Measurements from ENCODE around the gene MATN3. TPM values are rescaled to one million over a fixed set of nuclear protein-coding genes. Genes with fewer than 3 reads are reported as not detected.

MATN3 gene
- total and polyA plus RNA-seq, 4 donors, result 0.05 to 0.10 (median 0.08) TPM; not detected in 1

- H3K4me1 ChIP-seq (ENCODE audit: control insufficient read depth in 4 of 4, insufficient read depth in 4 of 4, low read length in 3 of 4), result no peaks in the 10 kb centered on the region
- no peaks in the 10 kb centered on the region for H3K9me3 ChIP-seq (ENCODE audit: control insufficient read depth in 4 of 4, low read length in 3 of 4)
- TF ChIP-seq RXRA (IDR thresholded peaks at IDR 0.05) (no peak), FOXA1 (IDR thresholded peaks at IDR 0.05) (no peak), SP1 (IDR thresholded peaks at IDR 0.05) (no peak), NR2F2 (IDR thresholded peaks at IDR 0.05) (no peak), HNF4A (conservative IDR thresholded peaks at IDR 0.05) (no peak), JUND (IDR thresholded peaks at IDR 0.05) (no peak), REST (IDR thresholded peaks at IDR 0.05) (no peak), HNF4G (IDR thresholded peaks at IDR 0.05) (no peak), MAX (IDR thresholded peaks at IDR 0.05) (no peak), YY1 (IDR thresholded peaks at IDR 0.05) (no peak), TAF1 (conservative IDR thresholded peaks at IDR 0.05) (no peak), ATF3 (IDR thresholded peaks at IDR 0.05) (no peak), EGR1 (IDR thresholded peaks at IDR 0.05; ENCODE audit: low read depth in 2 of 2) (no peak), CTCF (IDR thresholded peaks at IDR 0.05; ENCODE audit: low read depth, low read length, missing input control) (no peak), GABPA (IDR thresholded peaks at IDR 0.05 in 1 of 2, conservative IDR thresholded peaks at IDR 0.05 in 1 of 2) (no peak), ZBTB33 (IDR thresholded peaks at IDR 0.05) (no peak)
- H3K27me3 ChIP-seq (ENCODE audit: control insufficient read depth in 4 of 4, insufficient read depth in 4 of 4, low read length in 3 of 4), result no peaks in the 10 kb centered on the region
- no peak overlapping the region for H3K27ac ChIP-seq (ENCODE audit: low read depth in 1 of 2, low read length in 2 of 2)
- H3K4me3 ChIP-seq (ENCODE audit: low read depth in 1 of 3, low read length in 3 of 3), result no peak overlapping the region
- 93% methylated on average over 3 of the region's 3 CpGs for WGBS
- DNase-seq (ENCODE audit: low spot score), result no peak
- H3K9ac ChIP-seq (ENCODE audit: low read depth in 1 of 2, low read length in 2 of 2), result no peak overlapping the region
- H3K36me3 ChIP-seq (ENCODE audit: control insufficient read depth in 4 of 4, insufficient read depth in 3 of 4, low read depth in 1 of 4, low read length in 3 of 4), result peaks cover 8 to 85% (median 75%) of the 10 kb centered on the region in 4 donors
Observed at GRCh38 chr2:20033322-20033721, 20.9 kb upstream of the MATN3 start.

- H3K9me3 ChIP-seq (ENCODE audit: control insufficient read depth in 4 of 4, low read length in 3 of 4), result no peaks in the 10 kb centered on the region
- DNase-seq (ENCODE audit: low spot score), result no peak
- TF ChIP-seq MAX (IDR thresholded peaks at IDR 0.05) (no peak), EGR1 (IDR thresholded peaks at IDR 0.05; ENCODE audit: low read depth in 2 of 2) (no peak), REST (IDR thresholded peaks at IDR 0.05) (no peak), NR2F2 (IDR thresholded peaks at IDR 0.05) (no peak), GABPA (IDR thresholded peaks at IDR 0.05 in 1 of 2, conservative IDR thresholded peaks at IDR 0.05 in 1 of 2) (no peak), FOXA2 (IDR thresholded peaks at IDR 0.05) (no peak), ATF3 (IDR thresholded peaks at IDR 0.05) (no peak), TAF1 (conservative IDR thresholded peaks at IDR 0.05) (no peak)
- H3K27ac ChIP-seq (ENCODE audit: low read depth in 1 of 2, low read length in 2 of 2), result no peak overlapping the region
- no peak overlapping the region for H3K9ac ChIP-seq (ENCODE audit: low read depth in 1 of 2, low read length in 2 of 2)
- no peaks in the 10 kb centered on the region for H3K27me3 ChIP-seq (ENCODE audit: control insufficient read depth in 4 of 4, insufficient read depth in 4 of 4, low read length in 3 of 4)
- no peak overlapping the region for H3K4me3 ChIP-seq (ENCODE audit: low read depth in 1 of 3, low read length in 3 of 3)
- no peaks in the 10 kb centered on the region for H3K4me1 ChIP-seq (ENCODE audit: control insufficient read depth in 4 of 4, insufficient read depth in 4 of 4, low read length in 3 of 4)
- 90% methylated on average over 6 of the region's 6 CpGs for WGBS
- H3K36me3 ChIP-seq (ENCODE audit: control insufficient read depth in 4 of 4, insufficient read depth in 3 of 4, low read depth in 1 of 4, low read length in 3 of 4), result peaks cover 6 to 67% (median 61%) of the 10 kb centered on the region in 4 donors
Observed at GRCh38 chr2:20030224-20030623, 17.8 kb upstream of the MATN3 start.

Measured in liver (tissue), 9 donors.